Neuron (in vitro differentiated cells): ENCODE data around the gene FGF23.

Experiments
- H2AFZ ChIP-seq: one replicate; pipeline ENCODE4 v1.6.1; 2013; ENCODE audit warnings: low read depth, mild to moderate bottlenecking, inconsistent platforms, low read length, moderate library complexity
- H3K27me3 ChIP-seq: one replicate; pipeline ENCODE4 v1.6.1; 2013; ENCODE audit warnings: low read length; ENCODE audit not compliant: insufficient read depth
- H3K36me3 ChIP-seq: one replicate; pipeline ENCODE4 v1.6.1; 2013; ENCODE audit warnings: low read length; ENCODE audit not compliant: insufficient read depth
- H3K4me1 ChIP-seq: one replicate; pipeline ENCODE4 v1.6.1; 2013; ENCODE audit warnings: low read length; ENCODE audit not compliant: insufficient read depth
- H3K4me3 ChIP-seq: 2 replicates; pipeline ENCODE4 v1.5.1; 2013; ENCODE audit warnings: mild to moderate bottlenecking, low read length, moderate library complexity
- H3K9me3 ChIP-seq: one replicate; pipeline ENCODE4 v1.6.1; 2013; ENCODE audit warnings: low read length

FGF23 gene

GRCh38 chr12:4375449-4375848 lies 4.1 kb downstream of the FGF23 start:
- Histone ChIP-seq H2AFZ (no peak overlapping the region), H3K4me1 (peaks cover 5% of the 10 kb centered on the region), H3K36me3 (no peaks in the 10 kb centered on the region)

GRCh38 chr12:4372653-4373052 lies 6.9 kb downstream of the FGF23 start:
- H2AFZ ChIP-seq, result no peak overlapping the region
- H3K36me3 ChIP-seq, result no peaks in the 10 kb centered on the region
- H3K4me3 ChIP-seq, result no peak overlapping the region
- H3K4me1 ChIP-seq, result no peaks in the 10 kb centered on the region
- no peaks in the 10 kb centered on the region for H3K9me3 ChIP-seq
- H3K27me3 ChIP-seq, result no peaks in the 10 kb centered on the region

More at GRCh38 chr12:4375449-4375848, 4.1 kb downstream of the FGF23 start:
- peaks cover under 1% of the 10 kb centered on the region for H3K27me3 ChIP-seq
- no peaks in the 10 kb centered on the region for H3K9me3 ChIP-seq
- H3K4me3 ChIP-seq, result no peak overlapping the region

- H3K4me1 ChIP-seq, result no peaks in the 10 kb centered on the region
- H3K36me3 ChIP-seq, result no peaks in the 10 kb centered on the region
- H3K9me3 ChIP-seq, result no peaks in the 10 kb centered on the region
- H3K4me3 ChIP-seq, result no peak overlapping the region
- H2AFZ ChIP-seq, result no peak overlapping the region
- H3K27me3 ChIP-seq, result no peaks in the 10 kb centered on the region
Measured at GRCh38 chr12:4370265-4370664, 9.2 kb downstream of the FGF23 start.

- H3K9me3 ChIP-seq, result no peaks in the 10 kb centered on the region
Measured at GRCh38 chr12:4369548-4369947, 10.0 kb downstream of the FGF23 start.

GRCh38 chr12:4366090-4366489 lies 13.4 kb downstream of the FGF23 start:
- Histone ChIP-seq H3K27me3 (no peaks in the 10 kb centered on the region), H3K36me3 (no peaks in the 10 kb centered on the region), H3K4me3 (no peak overlapping the region), H2AFZ (no peak overlapping the region), H3K9me3 (no peaks in the 10 kb centered on the region), H3K4me1 (no peaks in the 10 kb centered on the region)

More at GRCh38 chr12:4369548-4369947, 10.0 kb downstream of the FGF23 start:
- Histone ChIP-seq H3K36me3 (no peaks in the 10 kb centered on the region), H3K4me1 (no peaks in the 10 kb centered on the region), H3K4me3 (no peak overlapping the region), H2AFZ (no peak overlapping the region), H3K27me3 (no peaks in the 10 kb centered on the region)

- H3K4me1 ChIP-seq, result no peaks in the 10 kb centered on the region
- H3K36me3 ChIP-seq, result peaks cover 25% of the 10 kb centered on the region
- H3K9me3 ChIP-seq, result no peaks in the 10 kb centered on the region
- no peaks in the 10 kb centered on the region for H3K27me3 ChIP-seq
- no peak overlapping the region for H3K4me3 ChIP-seq
- H2AFZ ChIP-seq, result no peak overlapping the region
Measured at GRCh38 chr12:4356041-4356327, 23.5 kb downstream of the FGF23 start.

- Histone ChIP-seq H3K4me1 (no peaks in the 10 kb centered on the region), H2AFZ (no peak overlapping the region), H3K27me3 (no peaks in the 10 kb centered on the region), H3K9me3 (no peaks in the 10 kb centered on the region), H3K36me3 (peaks cover 29% of the 10 kb centered on the region), H3K4me3 (no peak overlapping the region)
Measured at GRCh38 chr12:4355156-4356040, 24.1 kb downstream of the FGF23 start.

GRCh38 chr12:4353785-4354208 lies 25.7 kb downstream of the FGF23 start:
- Histone ChIP-seq H3K36me3 (peaks cover 41% of the 10 kb centered on the region), H3K4me1 (no peaks in the 10 kb centered on the region), H3K4me3 (no peak overlapping the region), H2AFZ (no peak overlapping the region), H3K27me3 (no peaks in the 10 kb centered on the region), H3K9me3 (no peaks in the 10 kb centered on the region)

GRCh38 chr12:4346931-4347330 lies 32.6 kb downstream of the FGF23 start:
- Histone ChIP-seq H3K4me3 (no peak overlapping the region), H2AFZ (no peak overlapping the region), H3K9me3 (no peaks in the 10 kb centered on the region), H3K4me1 (no peaks in the 10 kb centered on the region), H3K27me3 (no peaks in the 10 kb centered on the region), H3K36me3 (peaks cover 32% of the 10 kb centered on the region)

GRCh38 chr12:4331842-4332241 lies 47.7 kb downstream of the FGF23 start:
- Histone ChIP-seq H2AFZ (no peak overlapping the region), H3K36me3 (peaks cover 34% of the 10 kb centered on the region), H3K9me3 (peaks cover 12% of the 10 kb centered on the region), H3K4me1 (peaks cover 4% of the 10 kb centered on the region), H3K27me3 (no peaks in the 10 kb centered on the region), H3K4me3 (no peak overlapping the region)

- no peak overlapping the region for H3K4me3 ChIP-seq
- H2AFZ ChIP-seq, result no peak overlapping the region
- peaks cover 30% of the 10 kb centered on the region for H3K36me3 ChIP-seq
- H3K27me3 ChIP-seq, result no peaks in the 10 kb centered on the region
- H3K9me3 ChIP-seq, result peaks cover 12% of the 10 kb centered on the region
- H3K4me1 ChIP-seq, result peaks cover 4% of the 10 kb centered on the region
Measured at GRCh38 chr12:4331221-4331620, 48.3 kb downstream of the FGF23 start.

GRCh38 chr12:4330203-4330602 lies 49.3 kb downstream of the FGF23 start:
- peaks cover 22% of the 10 kb centered on the region for H3K36me3 ChIP-seq

GRCh38 chr12:4327293-4327692 lies 52.2 kb downstream of the FGF23 start:
- Histone ChIP-seq H3K9me3 (peaks cover 2% of the 10 kb centered on the region), H3K27me3 (no peaks in the 10 kb centered on the region), H3K36me3 (peaks cover 13% of the 10 kb centered on the region), H3K4me1 (peaks cover 9% of the 10 kb centered on the region), H3K4me3 (no peak overlapping the region), H2AFZ (no peak overlapping the region)

More at GRCh38 chr12:4330203-4330602, 49.3 kb downstream of the FGF23 start:
- Histone ChIP-seq H3K27me3 (no peaks in the 10 kb centered on the region), H3K4me1 (peaks cover 4% of the 10 kb centered on the region), H3K4me3 (no peak overlapping the region), H2AFZ (no peak overlapping the region), H3K9me3 (peaks cover 8% of the 10 kb centered on the region)

GRCh38 chr12:4325966-4326365 lies 53.5 kb downstream of the FGF23 start:
- Histone ChIP-seq H3K4me1 (peaks cover 12% of the 10 kb centered on the region), H3K36me3 (peaks cover 10% of the 10 kb centered on the region), H2AFZ (no peak overlapping the region), H3K4me3 (no peak overlapping the region), H3K27me3 (no peaks in the 10 kb centered on the region), H3K9me3 (peaks cover 2% of the 10 kb centered on the region)
